ENCODE measurements around the gene PPP2R3C.
"Not testable (repeated sequence)": the region's sequence is repeated elsewhere in the genome, so short reads cannot be mapped to it uniquely, and the experiment has no call there.

PPP2R3C gene

DNA sequence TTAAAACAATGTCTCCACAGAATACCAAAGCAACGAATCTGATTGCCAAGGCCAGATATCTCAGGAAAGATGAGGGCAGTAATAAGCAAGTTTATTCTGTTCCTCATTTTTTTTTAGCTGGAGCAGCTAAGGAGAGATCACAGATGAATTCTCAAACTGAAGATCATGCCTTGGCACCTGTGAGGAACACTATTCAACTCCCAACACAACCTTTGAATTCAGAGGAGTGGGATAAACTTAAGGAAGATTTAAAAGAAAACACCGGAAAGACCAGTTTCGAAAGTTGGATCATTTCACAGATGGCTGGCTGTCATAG is 1.6 kb upstream of the PPP2R3C start:
- no peak for DNase-seq

DNA sequence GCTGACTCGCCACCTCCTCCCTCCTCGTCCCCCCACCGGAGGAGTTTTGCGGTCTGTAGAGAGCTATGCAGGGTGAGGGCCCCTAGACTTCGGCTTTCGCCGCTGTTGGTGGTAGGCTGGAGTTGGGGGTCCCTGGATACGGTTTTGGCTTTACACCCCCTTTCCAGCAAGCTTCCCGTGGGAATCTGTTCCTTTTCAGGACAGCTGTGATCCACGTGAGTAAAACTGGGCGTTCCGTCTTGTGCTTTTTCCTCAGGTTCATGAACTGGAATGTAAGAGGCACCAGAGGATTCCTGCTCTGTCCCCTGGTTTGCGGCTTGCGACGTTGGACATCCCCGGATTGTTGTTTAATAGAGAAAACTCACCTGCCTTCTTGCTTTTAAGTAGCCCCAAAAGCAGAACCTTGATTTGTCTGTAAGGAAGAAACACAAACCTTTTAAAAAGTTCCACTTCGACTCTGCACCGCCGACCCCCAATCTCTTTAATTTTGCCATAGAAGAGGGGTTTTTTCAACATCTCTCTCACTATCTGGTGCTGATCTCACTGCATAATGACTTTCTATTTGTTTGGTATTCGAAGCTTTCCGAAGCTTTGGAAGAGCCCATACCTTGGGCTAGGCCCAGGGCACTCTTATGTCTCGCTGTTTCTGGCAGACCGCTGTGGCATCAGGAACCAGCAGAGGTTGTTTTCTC is 1.1 kb upstream of the PPP2R3C start:
- no peak for DNase-seq

DNA sequence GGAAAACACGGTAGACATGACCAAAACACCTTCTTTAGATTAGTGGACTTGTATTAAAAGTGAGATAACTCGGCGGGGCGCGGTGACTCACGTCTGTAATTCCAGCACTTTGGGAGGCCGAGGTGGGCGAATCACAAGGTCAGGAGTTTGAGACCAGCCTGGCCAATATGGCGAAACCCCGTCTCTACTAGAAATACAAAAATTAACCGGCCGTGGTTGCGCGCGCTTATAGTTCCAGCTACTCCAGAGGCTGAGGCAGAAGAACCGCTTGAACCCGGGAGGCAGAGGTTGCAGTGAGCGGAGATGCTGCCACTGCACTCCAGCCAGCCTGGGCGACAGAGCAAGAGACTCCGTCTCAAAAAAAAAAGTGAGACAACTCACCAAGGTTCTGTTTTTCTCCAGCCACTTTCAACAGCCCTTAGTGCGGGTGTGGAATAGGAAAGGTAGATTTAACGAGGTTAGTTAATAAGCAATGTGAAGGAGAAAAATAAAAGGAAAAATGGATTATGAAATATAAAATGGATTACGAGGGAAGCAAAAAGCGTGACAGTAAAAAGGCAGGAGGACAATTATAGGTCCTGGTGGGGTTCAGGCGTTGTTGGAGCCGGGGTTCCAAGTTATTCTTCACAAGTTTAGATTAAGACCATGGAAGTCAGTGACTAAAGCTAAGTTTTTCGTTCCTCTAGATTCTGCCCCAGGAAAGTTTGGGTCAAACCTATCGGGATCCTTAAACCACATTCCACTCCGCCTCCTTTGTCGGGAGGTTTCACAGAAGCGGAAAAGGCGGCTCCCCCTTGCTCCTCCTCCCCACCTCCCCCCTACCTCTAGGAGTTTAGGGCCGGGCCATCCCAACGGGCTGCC is 534 bp downstream of the PPP2R3C start:
- DNase-seq: no peak

GRCh38 chr14:35117112-35117511 is 4.7 kb downstream of the PPP2R3C start:
- no peak for DNase-seq

GRCh38 chr14:35116242-35116641 is 5.5 kb downstream of the PPP2R3C start:
- no peak for DNase-seq

DNA sequence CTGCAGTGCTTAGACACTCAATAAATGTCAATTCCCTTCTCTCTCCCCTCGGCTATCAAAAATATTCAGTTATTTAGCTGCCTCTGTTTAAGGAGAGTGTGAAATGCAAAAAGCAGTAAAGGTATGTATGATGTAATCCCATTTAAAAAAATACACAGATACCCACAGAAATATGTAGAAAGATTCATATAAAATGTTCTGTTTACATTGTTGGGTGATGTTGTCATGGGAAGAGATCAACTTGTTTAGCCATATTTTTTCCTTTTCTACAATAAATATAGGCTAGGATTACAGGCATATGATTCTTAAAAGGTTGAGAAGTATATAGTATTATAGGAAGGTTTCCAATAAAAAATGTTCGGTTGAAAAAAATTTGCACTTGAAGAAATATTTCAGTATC is 7.8 kb downstream of the PPP2R3C start:
- no peak for DNase-seq

DNA sequence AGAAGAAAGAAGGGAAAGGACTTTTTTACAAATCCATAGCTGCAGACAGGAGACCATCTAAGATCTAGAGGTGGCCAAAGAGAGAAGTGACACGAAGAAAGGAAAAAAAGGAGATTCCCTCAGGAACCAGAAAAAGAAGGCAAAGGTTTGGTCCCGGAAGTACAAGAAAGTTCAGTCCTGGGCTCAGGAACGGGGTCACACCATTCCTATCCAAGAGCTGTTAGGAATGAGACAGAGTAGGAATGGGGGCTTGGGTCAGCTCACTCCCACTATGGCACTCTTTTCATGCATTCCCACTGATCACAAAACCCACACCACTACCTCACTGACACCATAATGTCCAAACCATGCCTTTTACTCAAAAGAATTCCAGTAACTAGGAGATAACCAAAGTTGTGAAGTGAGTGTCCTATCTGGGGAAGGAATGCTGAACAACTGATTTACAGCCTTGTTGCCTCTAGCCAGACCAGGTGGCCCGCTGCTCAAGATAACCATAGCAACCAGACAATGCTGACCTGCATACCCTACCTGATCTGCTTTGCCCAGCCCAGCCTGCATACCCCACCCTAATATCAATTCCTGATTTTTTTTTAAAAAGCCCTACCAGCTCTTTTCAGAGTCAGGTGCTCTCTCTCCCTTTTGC is 8.4 kb downstream of the PPP2R3C start:
- DNase-seq: no peak

DNA sequence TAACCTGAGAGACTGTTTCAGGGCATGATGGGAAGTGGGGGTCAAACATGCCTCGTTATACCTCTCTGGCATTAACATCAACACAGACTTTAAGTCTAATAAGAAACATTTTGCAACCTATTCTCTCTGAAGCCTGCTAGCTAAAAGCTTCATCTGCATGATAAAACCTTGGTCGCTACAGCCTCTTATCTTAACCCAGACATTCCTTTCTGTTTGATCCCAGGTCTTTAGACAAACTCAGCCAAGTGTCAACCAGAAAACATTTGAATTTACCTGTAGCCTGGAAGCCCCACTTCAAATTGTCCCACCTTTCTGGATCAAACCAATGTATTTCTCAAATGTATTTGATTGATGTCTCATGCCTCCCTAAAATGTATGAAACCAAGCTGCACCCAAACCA is 9.1 kb downstream of the PPP2R3C start:
- DNase-seq: no peak

DNA sequence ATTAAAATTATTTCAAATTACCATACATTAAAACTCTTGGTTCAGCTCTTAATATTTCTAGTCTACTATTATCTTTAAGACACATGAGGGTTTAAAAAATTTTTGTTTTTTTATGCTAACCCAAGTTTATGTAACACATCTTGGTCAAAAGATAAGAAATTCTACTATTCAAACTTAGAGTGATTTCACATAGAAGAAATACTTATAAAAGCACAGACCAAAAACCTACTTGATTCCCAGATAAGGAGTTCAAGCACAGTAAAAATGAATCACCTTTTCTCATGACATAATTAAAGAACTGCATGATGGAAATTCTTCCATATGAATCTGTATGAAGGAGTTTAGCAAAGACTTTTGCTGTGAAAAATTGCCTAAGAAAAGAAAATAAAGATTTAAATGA is 13.9 kb downstream of the PPP2R3C start:
- no peak for DNase-seq

DNA sequence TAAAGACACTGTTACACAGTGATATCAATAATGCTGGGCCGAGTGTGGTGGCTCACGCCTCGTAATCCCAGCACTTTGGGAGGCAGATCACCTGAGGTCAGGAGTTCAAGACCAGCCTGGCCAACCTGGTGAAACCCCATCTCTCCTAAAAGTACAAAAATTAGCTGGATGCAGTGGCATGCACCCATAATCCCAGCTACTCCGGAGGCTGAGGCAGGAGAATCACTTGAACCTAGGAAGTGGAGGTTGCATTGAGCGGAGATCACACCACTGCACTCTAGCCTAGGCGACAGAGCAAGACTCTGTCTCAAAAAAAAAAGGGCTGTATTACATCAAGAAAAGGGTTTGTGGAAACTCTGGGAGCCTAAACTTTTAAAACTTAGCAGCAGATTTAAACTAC is 27.1 kb downstream of the PPP2R3C start:
- DNase-seq: not testable (repeated sequence)

- DNase-seq: no peak
Measured at GRCh38 chr14:35088514-35088913, 33.3 kb downstream of the PPP2R3C start.

- DNase-seq: no peak
Measured at GRCh38 chr14:35085441-35085840, 36.3 kb downstream of the PPP2R3C start.

- DNase-seq: no peak
Measured at GRCh38 chr14:35083530-35084150, 38.1 kb downstream of the PPP2R3C start.

DNA sequence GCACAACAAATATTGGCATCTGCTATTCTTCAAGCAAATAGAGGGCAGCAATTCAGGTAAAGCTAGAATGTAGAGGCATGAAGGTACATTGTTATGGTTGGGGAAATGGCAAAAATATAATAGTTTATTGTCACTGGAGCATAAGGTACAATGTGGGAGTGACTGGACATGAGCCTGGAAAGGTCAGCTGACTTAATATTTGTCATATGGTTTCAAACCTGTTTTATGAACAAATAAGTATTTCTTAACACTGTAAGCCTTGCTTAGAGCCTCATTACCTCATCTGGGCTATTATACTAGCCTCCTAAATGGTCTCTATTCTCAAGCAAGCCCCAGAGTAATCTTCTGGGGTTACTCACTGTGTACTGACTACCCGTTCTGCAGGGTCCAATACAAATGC is 42.0 kb downstream of the PPP2R3C start:
- DNase-seq: no peak

DNA sequence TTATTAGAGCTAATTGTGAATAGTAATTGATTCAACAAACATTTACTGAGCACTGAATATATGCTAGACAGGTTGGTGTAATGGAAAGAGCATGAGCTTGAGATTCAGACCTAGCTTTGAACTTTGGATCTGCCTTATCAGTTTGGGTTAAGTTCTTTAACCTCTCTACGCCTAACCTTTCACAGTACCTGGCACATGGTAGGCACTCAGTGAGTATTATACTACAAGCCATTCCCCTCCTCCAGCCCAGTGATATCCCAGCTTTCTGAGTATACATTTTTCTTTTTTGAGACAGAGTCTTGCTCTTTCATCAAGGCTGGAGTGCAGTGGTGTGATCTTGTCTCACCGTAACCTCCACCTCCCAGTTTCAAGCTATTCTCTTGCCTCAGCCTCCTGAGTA is 43.7 kb downstream of the PPP2R3C start:
- no peak for DNase-seq

DNA sequence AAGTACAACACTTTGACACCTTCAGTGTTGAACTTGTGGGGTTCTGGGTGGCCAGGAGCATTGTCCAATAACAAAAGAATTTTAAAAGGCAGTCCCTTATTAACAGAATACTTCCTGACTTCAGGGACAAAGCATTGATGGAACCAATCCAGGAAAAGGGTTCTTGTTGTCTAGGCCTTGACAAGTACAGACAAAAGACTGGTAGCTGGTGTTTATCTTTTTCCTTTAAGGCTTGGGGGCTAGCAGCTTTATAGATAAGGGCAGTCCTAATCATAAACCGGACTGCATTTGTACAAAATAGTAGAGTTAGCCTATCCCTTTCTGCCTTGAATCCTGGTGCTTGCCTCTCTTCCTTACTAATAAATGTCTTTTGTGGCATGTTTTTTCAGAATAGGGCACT is 48.3 kb downstream of the PPP2R3C start:
- DNase-seq: no peak

DNA sequence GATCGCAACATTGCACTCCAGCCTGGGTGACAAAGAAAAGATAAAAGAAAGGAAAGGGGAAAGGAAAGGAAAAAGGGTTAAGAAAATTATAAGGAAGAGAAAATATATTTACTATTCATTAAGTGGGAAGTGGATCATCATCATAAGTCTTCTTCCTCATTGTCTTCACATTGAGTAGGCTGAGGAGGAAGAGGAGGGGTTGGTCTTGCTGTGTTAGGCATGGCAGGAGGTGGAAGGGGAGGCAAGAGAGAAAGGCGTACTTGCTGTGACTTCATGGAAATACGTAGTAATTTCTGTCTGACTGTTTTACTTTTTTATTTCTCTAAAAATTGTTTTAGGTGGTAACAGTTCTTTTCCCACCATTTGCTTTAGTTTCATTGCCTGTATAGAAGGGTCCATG is 49.6 kb downstream of the PPP2R3C start:
- no peak for DNase-seq

DNA sequence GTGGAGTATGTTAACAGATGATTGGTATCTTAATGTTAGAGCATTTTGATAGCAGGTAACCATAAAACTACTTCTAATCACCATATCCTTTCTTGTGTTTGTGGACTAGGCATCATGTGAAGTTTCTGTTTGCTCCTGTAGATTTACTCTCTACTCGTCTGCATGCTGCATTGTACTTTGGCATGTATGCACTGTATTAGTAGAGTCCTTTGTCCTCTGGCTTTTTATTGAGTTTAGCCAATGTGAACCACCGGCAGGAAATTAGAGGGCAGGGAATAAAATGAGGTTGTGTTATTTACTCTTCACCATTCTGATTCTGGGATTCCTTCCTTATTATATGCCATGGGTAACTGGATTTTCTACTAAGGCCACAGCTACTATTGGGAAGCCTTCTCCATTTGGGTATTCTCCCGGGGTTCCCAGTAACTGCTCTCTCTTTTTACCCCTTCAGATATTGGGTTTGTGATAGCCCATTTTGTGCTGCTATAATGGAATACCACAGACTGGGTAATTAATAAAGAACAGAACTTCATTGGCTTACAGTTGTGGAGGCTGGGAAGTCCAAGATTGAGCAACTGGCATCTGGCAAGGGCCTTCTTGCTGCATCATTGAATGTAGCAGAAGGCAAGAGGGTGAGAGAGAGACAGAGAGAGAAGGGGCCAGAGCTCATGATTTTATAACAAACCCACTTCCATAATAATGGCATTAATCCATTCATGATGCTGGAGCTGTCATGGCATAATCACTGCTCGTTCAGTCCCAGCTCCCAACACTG is 53.4 kb downstream of the PPP2R3C start:
- no peak for DNase-seq

DNA sequence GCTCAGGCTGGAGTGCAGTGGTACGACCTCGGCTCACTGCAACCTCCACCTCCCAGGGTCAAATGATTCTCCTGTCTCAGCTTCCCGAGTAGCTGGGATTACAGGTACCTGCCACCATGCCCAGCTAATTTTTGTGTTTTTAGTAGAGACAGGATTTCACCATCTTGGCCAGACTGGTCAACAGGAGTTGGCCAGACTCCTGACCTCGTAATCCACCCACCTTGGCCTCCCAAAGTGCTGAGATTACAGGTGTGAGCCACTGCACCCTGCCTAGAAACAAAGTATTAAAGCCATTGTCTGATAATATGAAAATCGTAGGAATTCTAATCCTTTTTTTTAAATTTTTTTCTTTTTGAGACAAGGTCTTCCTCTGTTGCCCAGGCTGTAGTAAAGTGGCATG is 56.1 kb downstream of the PPP2R3C start:
- not testable (repeated sequence) for DNase-seq

DNA sequence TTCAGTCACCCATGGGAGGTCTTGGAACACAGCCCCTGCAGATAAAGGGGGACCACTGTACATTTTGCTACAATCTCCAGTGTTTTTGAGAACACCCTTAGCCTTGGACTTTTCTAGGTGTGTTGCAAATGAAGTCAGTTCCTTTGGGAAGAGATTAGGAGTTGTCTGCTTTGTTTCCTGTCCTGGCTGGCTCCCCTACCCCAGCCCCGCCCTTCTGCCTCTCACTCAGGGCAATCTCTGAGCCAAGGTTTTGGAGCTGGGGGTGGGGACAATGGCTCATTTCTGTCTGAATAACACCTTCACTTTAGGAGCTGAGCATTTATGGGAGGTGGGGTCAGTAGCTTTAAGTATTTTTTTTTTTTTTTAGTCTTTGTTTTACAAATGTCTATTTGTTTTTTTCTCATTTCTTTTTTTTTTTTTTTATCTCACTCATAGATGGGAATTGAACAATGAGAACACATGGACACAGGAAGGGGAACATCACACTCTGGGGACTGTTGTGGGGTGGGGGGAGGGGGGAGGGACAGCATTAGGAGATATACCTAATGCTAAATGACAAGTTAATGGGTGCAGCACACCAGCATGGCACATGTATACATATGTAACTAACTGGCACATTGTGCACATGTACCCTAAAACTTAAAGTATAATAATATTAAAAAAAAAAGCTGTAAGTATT is 60.5 kb downstream of the PPP2R3C start:
- DNase-seq: not testable (repeated sequence)

DNA sequence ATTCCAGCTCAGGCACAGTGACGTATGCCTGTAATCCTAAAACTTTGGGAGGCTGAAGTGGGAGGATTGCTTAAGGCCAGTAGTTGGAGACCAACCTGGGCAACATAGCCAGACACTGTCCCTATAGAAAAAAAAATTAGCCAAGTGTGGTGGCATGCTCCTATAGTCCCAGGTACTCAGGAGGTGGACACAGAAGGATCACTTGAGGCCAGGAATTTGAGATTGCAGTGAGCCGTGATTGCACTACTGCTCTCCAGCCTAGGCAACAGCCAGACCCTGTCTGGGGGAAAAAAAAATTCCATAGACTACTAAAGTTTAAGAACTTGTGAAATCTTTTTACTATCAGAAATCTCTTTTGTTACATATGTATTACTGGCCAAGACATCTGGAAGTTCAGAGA is 69.2 kb downstream of the PPP2R3C start:
- no peak for DNase-seq

- DNase-seq: no peak
Measured at GRCh38 chr14:35051796-35052195, 70.0 kb downstream of the PPP2R3C start.

All from activated CD8-positive, alpha-beta memory T cell treated with anti-CD3 and anti-CD28 coated beads, Interleukin-2, amount 50 U/mL, for 4 hours (primary cell).